Gastrocnemius medialis (tissue), 4 donors: ENCODE measurements around the gene LRRN2.

ENCODE experiments used
- POLR2A ChIP-seq, 2 donors: fragments of 450-650 bp; IDR thresholded peaks; one replicate each; pipeline ENCODE4 v1.6.1; 2017; ENCODE audit warnings: antibody characterized with exemption in 2 of 2, mild to moderate bottlenecking in 2 of 2, moderate library complexity in 2 of 2
- TF ChIP-seq, protein P1 (sequence below), 5 experiments: fragments of 450-650 bp in 3 of 5; fragments of 200-600 bp in 2 of 5; sonication (generic) in 2 of 5; IDR thresholded peaks in 4 of 5; conservative IDR thresholded peaks in 1 of 5; 1 replicate in 4 of 5; 2 replicates in 1 of 5; pipeline ENCODE4 v1.5.1; 2016 to 2019; ENCODE audit warnings: antibody characterized with exemption in 5 of 5, mild to moderate bottlenecking in 3 of 5, moderate library complexity in 3 of 5

DNA sequence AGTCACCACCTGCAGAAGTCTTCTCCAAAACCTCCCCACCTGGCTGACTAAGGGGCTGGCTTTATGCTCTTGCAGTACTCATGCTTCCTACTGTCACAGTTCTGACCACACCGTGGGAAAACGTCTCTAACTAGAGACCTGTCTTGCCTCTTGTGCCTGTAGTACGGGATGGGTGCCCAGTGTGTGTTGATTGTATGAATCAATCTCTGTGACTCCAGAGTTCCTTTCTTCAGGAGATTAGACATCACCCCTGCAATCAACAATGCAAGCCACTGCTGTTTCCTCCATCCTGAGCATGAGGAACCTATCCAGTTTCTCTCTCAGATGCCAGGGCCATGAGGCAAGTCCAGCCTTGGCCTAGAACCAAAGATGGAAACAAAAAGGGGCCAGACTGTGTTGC is 64.1 kb downstream of the LRRN2 start:
- TF ChIP-seq, protein P1, sequence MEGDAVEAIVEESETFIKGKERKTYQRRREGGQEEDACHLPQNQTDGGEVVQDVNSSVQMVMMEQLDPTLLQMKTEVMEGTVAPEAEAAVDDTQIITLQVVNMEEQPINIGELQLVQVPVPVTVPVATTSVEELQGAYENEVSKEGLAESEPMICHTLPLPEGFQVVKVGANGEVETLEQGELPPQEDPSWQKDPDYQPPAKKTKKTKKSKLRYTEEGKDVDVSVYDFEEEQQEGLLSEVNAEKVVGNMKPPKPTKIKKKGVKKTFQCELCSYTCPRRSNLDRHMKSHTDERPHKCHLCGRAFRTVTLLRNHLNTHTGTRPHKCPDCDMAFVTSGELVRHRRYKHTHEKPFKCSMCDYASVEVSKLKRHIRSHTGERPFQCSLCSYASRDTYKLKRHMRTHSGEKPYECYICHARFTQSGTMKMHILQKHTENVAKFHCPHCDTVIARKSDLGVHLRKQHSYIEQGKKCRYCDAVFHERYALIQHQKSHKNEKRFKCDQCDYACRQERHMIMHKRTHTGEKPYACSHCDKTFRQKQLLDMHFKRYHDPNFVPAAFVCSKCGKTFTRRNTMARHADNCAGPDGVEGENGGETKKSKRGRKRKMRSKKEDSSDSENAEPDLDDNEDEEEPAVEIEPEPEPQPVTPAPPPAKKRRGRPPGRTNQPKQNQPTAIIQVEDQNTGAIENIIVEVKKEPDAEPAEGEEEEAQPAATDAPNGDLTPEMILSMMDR (IDR thresholded peaks at IDR 0.05 in 4 of 5, conservative IDR thresholded peaks at IDR 0.05 in 1 of 5), result no peak
- no peak for TF ChIP-seq POLR2A (IDR thresholded peaks at IDR 0.05)
